ENCODE results near the gene MCFD2. TPM values are rescaled to one million over a fixed set of nuclear protein-coding genes. Genes with fewer than 3 reads are reported as not detected.
"Not testable (repeated sequence)": the region's sequence is repeated elsewhere in the genome, so short reads cannot be mapped to it uniquely, and the experiment has no call there.

Gene MCFD2
- total RNA-seq, 3 donors from 2014 or later: 83.0 to 94.8 (median 89.8) TPM

GRCh38 chr2:46909771-46910419, 5.7 kb downstream of the MCFD2 start:
- Histone ChIP-seq H3K27ac (no peak overlapping the region), H3K4me3 (no peak overlapping the region), H3K9me3 (no peaks in the 10 kb centered on the region), H3K27me3 (no peaks in the 10 kb centered on the region), H3K36me3 (no peaks in the 10 kb centered on the region), H3K4me1 (no peaks in the 10 kb centered on the region)
- TF ChIP-seq POLR2A (IDR thresholded peaks at IDR 0.05) (no peak), CTCF (IDR thresholded peaks at IDR 0.05) (no peak), POLR2AphosphoS5 (IDR thresholded peaks at IDR 0.05) (no peak)
- DNase-seq (ENCODE audit: low spot score in 2 of 2): no peak
- intact Hi-C loops (cut with DNase I; ENCODE audit: low total_unique reads): no loop called here

- H3K27ac ChIP-seq: no peak overlapping the region
- TF ChIP-seq CTCF (IDR thresholded peaks at IDR 0.05) (no peak), POLR2AphosphoS5 (IDR thresholded peaks at IDR 0.05) (no peak), POLR2A (IDR thresholded peaks at IDR 0.05) (no peak)
- no peaks in the 10 kb centered on the region for H3K9me3 ChIP-seq
- DNase-seq (ENCODE audit: low spot score in 2 of 2): no peak
- no peaks in the 10 kb centered on the region for H3K36me3 ChIP-seq
- H3K4me1 ChIP-seq: no peaks in the 10 kb centered on the region
- no peaks in the 10 kb centered on the region for H3K27me3 ChIP-seq
- no peak overlapping the region for H3K4me3 ChIP-seq
- intact Hi-C loops (cut with DNase I; ENCODE audit: low total_unique reads): no loop called here
These were observed 6.5 kb downstream of the MCFD2 start for GRCh38 chr2:46909150-46909549.

GRCh38 chr2:46904908-46905678, 10.5 kb downstream of the MCFD2 start:
- H3K36me3 ChIP-seq; H3K9me3 ChIP-seq; H3K4me1 ChIP-seq; intact Hi-C loops (cut with DNase I; ENCODE audit: low total_unique reads); H3K27ac ChIP-seq; H3K4me3 ChIP-seq; DNase-seq (ENCODE audit: low spot score in 2 of 2); H3K27me3 ChIP-seq: not testable (repeated sequence)

GRCh38 chr2:46902980-46903379, 12.6 kb downstream of the MCFD2 start:
- intact Hi-C loops (cut with DNase I; ENCODE audit: low total_unique reads); DNase-seq (ENCODE audit: low spot score in 2 of 2); H3K4me1 ChIP-seq; H3K27me3 ChIP-seq; H3K36me3 ChIP-seq; H3K4me3 ChIP-seq; H3K27ac ChIP-seq; H3K9me3 ChIP-seq: not testable (repeated sequence)

- H3K4me3 ChIP-seq: no peak overlapping the region
- H3K4me1 ChIP-seq: no peaks in the 10 kb centered on the region
- TF ChIP-seq POLR2AphosphoS5 (IDR thresholded peaks at IDR 0.05): no peak
- no peak for TF ChIP-seq POLR2A (IDR thresholded peaks at IDR 0.05)
- TF ChIP-seq CTCF (IDR thresholded peaks at IDR 0.05): no peak
- no peak for DNase-seq (ENCODE audit: low spot score in 2 of 2)
- intact Hi-C loops (cut with DNase I; ENCODE audit: low total_unique reads): no loop called here
- H3K36me3 ChIP-seq: no peaks in the 10 kb centered on the region
- H3K27me3 ChIP-seq: no peaks in the 10 kb centered on the region
- H3K27ac ChIP-seq: no peak overlapping the region
- no peaks in the 10 kb centered on the region for H3K9me3 ChIP-seq
These were observed 13.1 kb downstream of the MCFD2 start for GRCh38 chr2:46902465-46902864.

- TF ChIP-seq POLR2AphosphoS5 (IDR thresholded peaks at IDR 0.05) (no peak), CTCF (IDR thresholded peaks at IDR 0.05) (no peak), POLR2A (IDR thresholded peaks at IDR 0.05) (no peak)
- H3K9me3 ChIP-seq: no peaks in the 10 kb centered on the region
- no peak for DNase-seq (ENCODE audit: low spot score in 2 of 2)
- no peaks in the 10 kb centered on the region for H3K4me1 ChIP-seq
- intact Hi-C loops (cut with DNase I; ENCODE audit: low total_unique reads): no loop called here
- H3K27me3 ChIP-seq: no peaks in the 10 kb centered on the region
- H3K27ac ChIP-seq: no peak overlapping the region
- H3K36me3 ChIP-seq: no peaks in the 10 kb centered on the region
- H3K4me3 ChIP-seq: no peak overlapping the region
These were observed 14.0 kb downstream of the MCFD2 start for GRCh38 chr2:46901611-46902010.

Measured in breast epithelium (tissue), 4 donors.